ENCODE results near the gene COLEC11.

The COLEC11 gene

DNA sequence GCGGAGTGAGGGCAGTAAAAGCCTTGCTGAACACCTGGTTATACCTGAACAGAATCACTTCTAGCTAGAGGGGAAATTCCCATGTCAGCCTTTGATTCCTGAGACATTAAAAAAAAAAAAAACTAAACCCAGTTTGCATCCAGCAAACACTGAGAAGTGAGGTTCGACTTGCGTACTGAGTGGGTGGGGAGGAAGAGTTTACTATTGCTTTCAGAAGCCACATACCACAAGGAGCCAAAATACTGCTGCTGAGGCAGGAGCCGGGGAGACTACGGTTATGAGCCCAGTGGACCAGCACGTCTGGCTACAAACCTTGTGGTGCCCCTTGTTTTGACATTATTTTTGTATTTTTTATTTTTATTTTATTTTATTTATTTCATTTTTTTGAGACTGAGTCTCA lies 2.7 kb downstream of the COLEC11 start:
- H3K27ac ChIP-seq (ENCODE audit: insufficient read depth, low read depth, low read length, poor library complexity, severe bottlenecking) = no peak overlapping the region
- no peak overlapping the region for H3K4me3 ChIP-seq (ENCODE audit: insufficient read depth, low read depth, low read length)
- no peaks in the 10 kb centered on the region for H3K9me3 ChIP-seq (ENCODE audit: control insufficient read depth, low read length)
- H3K27me3 ChIP-seq (ENCODE audit: control insufficient read depth, insufficient read depth, low read length, poor library complexity, severe bottlenecking) = no peaks in the 10 kb centered on the region
- 94 to 99% methylated on average over 6 of the region's 6 CpGs for WGBS, 2 experiments
- H3K4me1 ChIP-seq (ENCODE audit: control insufficient read depth, insufficient read depth, low read length) = no peaks in the 10 kb centered on the region
- no peaks in the 10 kb centered on the region for H3K36me3 ChIP-seq (ENCODE audit: control insufficient read depth, insufficient read depth, low read length)

- Histone ChIP-seq H3K4me1 (ENCODE audit: control insufficient read depth, insufficient read depth, low read length) (no peaks in the 10 kb centered on the region), H3K4me3 (ENCODE audit: insufficient read depth, low read depth, low read length) (no peak overlapping the region), H3K36me3 (ENCODE audit: control insufficient read depth, insufficient read depth, low read length) (no peaks in the 10 kb centered on the region), H3K27ac (ENCODE audit: insufficient read depth, low read depth, low read length, poor library complexity, severe bottlenecking) (no peak overlapping the region), H3K27me3 (ENCODE audit: control insufficient read depth, insufficient read depth, low read length, poor library complexity, severe bottlenecking) (no peaks in the 10 kb centered on the region), H3K9me3 (ENCODE audit: control insufficient read depth, low read length) (no peaks in the 10 kb centered on the region)
- WGBS, 2 experiments = 90 to 93% methylated on average over 22 of the region's 22 CpGs
Observed at GRCh38 chr2:3598197-3598910, 3.4 kb downstream of the COLEC11 start.

- Histone ChIP-seq H3K4me3 (ENCODE audit: insufficient read depth, low read depth, low read length) (no peak overlapping the region), H3K27me3 (ENCODE audit: control insufficient read depth, insufficient read depth, low read length, poor library complexity, severe bottlenecking) (no peaks in the 10 kb centered on the region), H3K4me1 (ENCODE audit: control insufficient read depth, insufficient read depth, low read length) (no peaks in the 10 kb centered on the region), H3K9me3 (ENCODE audit: control insufficient read depth, low read length) (no peaks in the 10 kb centered on the region), H3K36me3 (ENCODE audit: control insufficient read depth, insufficient read depth, low read length) (no peaks in the 10 kb centered on the region), H3K27ac (ENCODE audit: insufficient read depth, low read depth, low read length, poor library complexity, severe bottlenecking) (no peak overlapping the region)
- 94 to 95% methylated on average over 20 to 21 of the region's 22 CpGs for WGBS, 2 experiments
Observed at GRCh38 chr2:3598912-3599854, 4.3 kb downstream of the COLEC11 start.

DNA sequence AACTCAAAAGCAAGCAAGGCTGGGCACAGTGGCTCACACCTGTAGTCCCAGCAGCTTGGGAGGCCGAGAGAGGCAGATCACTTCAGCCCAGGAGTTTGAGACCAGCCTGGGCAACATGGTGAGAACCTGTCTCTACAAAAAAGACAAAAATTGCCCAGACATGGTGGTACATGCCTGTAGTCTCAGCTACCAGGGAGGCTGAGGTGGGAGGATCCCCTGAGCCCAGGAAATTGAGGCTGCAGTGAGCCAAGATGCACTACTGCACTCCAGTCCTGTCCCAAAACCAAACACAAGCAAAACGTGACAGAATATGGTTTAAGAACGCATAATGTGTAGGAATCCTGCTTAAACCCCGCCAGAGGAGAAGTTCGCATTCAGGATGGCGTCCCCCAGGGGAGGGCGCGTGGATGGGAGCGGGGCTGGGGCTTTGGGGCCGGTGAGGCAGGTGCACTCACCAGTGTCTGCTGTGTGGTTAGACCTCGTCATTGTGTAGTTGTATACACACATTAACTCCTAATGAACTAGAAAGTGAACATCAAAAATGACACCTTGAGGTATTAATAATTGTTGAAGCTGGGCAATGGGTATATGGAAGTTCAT lies 5.4 kb downstream of the COLEC11 start:
- H3K27me3 ChIP-seq (ENCODE audit: control insufficient read depth, insufficient read depth, low read length, poor library complexity, severe bottlenecking) = no peaks in the 10 kb centered on the region
- no peaks in the 10 kb centered on the region for H3K36me3 ChIP-seq (ENCODE audit: control insufficient read depth, insufficient read depth, low read length)
- H3K9me3 ChIP-seq (ENCODE audit: control insufficient read depth, low read length) = no peaks in the 10 kb centered on the region
- WGBS, 2 experiments = 90 to 91% methylated on average over 10 to 11 of the region's 11 CpGs
- no peak overlapping the region for H3K27ac ChIP-seq (ENCODE audit: insufficient read depth, low read depth, low read length, poor library complexity, severe bottlenecking)
- H3K4me1 ChIP-seq (ENCODE audit: control insufficient read depth, insufficient read depth, low read length) = no peaks in the 10 kb centered on the region
- H3K4me3 ChIP-seq (ENCODE audit: insufficient read depth, low read depth, low read length) = no peak overlapping the region

DNA sequence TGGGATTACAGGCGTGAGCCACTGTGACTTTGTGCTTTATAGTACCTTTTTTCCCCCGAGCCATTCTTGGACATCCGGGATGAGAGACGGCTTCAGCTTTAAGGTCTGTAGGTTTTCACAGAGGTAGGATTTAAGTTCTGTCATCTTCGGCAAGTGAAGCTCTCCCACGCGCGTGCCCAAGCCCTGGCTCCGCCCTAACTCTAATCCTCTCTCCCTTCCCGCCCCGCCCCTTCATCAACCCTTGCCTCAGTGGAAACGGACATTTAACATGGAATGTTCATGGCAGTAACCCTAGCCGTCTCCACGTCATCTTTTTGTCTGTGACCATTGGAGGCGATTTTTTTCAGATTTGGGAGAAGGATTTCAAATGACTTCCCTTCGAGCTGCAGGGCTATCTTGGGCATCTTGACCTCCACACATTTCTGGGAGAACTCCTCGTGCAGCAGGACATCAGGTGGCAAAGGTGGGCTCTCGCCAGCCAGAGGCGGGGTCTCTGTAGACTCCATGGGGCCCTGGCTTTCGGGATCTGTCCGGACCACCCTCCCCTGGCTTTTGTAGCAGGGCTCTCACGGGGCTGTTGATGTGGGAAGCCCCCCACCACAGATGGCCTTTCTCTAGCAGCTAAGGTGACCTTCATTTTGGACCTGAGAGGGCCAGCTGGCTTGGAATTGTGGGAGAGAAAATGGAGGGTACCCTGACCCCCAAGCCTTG lies 6.8 kb downstream of the COLEC11 start:
- 86 to 87% methylated on average over 22 of the region's 22 CpGs for WGBS, 2 experiments
- Histone ChIP-seq H3K4me1 (ENCODE audit: control insufficient read depth, insufficient read depth, low read length) (no peaks in the 10 kb centered on the region), H3K9me3 (ENCODE audit: control insufficient read depth, low read length) (no peaks in the 10 kb centered on the region), H3K36me3 (ENCODE audit: control insufficient read depth, insufficient read depth, low read length) (no peaks in the 10 kb centered on the region), H3K27ac (ENCODE audit: insufficient read depth, low read depth, low read length, poor library complexity, severe bottlenecking) (no peak overlapping the region), H3K4me3 (ENCODE audit: insufficient read depth, low read depth, low read length) (no peak overlapping the region), H3K27me3 (ENCODE audit: control insufficient read depth, insufficient read depth, low read length, poor library complexity, severe bottlenecking) (peaks cover 7% of the 10 kb centered on the region)

- Histone ChIP-seq H3K4me1 (ENCODE audit: control insufficient read depth, insufficient read depth, low read length) (no peaks in the 10 kb centered on the region), H3K27ac (ENCODE audit: insufficient read depth, low read depth, low read length, poor library complexity, severe bottlenecking) (no peak overlapping the region), H3K9me3 (ENCODE audit: control insufficient read depth, low read length) (no peaks in the 10 kb centered on the region), H3K4me3 (ENCODE audit: insufficient read depth, low read depth, low read length) (no peak overlapping the region), H3K27me3 (ENCODE audit: control insufficient read depth, insufficient read depth, low read length, poor library complexity, severe bottlenecking) (peaks cover 10% of the 10 kb centered on the region), H3K36me3 (ENCODE audit: control insufficient read depth, insufficient read depth, low read length) (no peaks in the 10 kb centered on the region)
- WGBS, 2 experiments = 93 to 94% methylated on average over 24 of the region's 25 CpGs
Observed at GRCh38 chr2:3602553-3603339, 7.8 kb downstream of the COLEC11 start.

- Histone ChIP-seq H3K4me3 (ENCODE audit: insufficient read depth, low read depth, low read length) (no peak overlapping the region), H3K27me3 (ENCODE audit: control insufficient read depth, insufficient read depth, low read length, poor library complexity, severe bottlenecking) (peaks cover 19% of the 10 kb centered on the region), H3K27ac (ENCODE audit: insufficient read depth, low read depth, low read length, poor library complexity, severe bottlenecking) (no peak overlapping the region), H3K4me1 (ENCODE audit: control insufficient read depth, insufficient read depth, low read length) (no peaks in the 10 kb centered on the region), H3K9me3 (ENCODE audit: control insufficient read depth, low read length) (no peaks in the 10 kb centered on the region), H3K36me3 (ENCODE audit: control insufficient read depth, insufficient read depth, low read length) (no peaks in the 10 kb centered on the region)
- 91 to 92% methylated on average over 19 of the region's 19 CpGs for WGBS, 2 experiments
Observed at GRCh38 chr2:3603536-3604206, 8.8 kb downstream of the COLEC11 start.

- Histone ChIP-seq H3K27ac (ENCODE audit: insufficient read depth, low read depth, low read length, poor library complexity, severe bottlenecking) (no peak overlapping the region), H3K27me3 (ENCODE audit: control insufficient read depth, insufficient read depth, low read length, poor library complexity, severe bottlenecking) (peaks cover 25% of the 10 kb centered on the region), H3K4me3 (ENCODE audit: insufficient read depth, low read depth, low read length) (no peak overlapping the region), H3K36me3 (ENCODE audit: control insufficient read depth, insufficient read depth, low read length) (no peaks in the 10 kb centered on the region), H3K9me3 (ENCODE audit: control insufficient read depth, low read length) (no peaks in the 10 kb centered on the region), H3K4me1 (ENCODE audit: control insufficient read depth, insufficient read depth, low read length) (no peaks in the 10 kb centered on the region)
- 93 to 94% methylated on average over 16 of the region's 16 CpGs for WGBS, 2 experiments
Observed at GRCh38 chr2:3604207-3604877, 9.4 kb downstream of the COLEC11 start.

Measured in ectodermal cell (in vitro differentiated cells).